ENCODE data around the gene KLF7. TPM values are rescaled to one million over a fixed set of nuclear protein-coding genes. Genes with fewer than 3 reads are reported as not detected.

KLF7 gene
- total and polyA plus RNA-seq, 5 donors from 2014 or later, result 5.9 to 64.3 (median 9.3) TPM

DNA sequence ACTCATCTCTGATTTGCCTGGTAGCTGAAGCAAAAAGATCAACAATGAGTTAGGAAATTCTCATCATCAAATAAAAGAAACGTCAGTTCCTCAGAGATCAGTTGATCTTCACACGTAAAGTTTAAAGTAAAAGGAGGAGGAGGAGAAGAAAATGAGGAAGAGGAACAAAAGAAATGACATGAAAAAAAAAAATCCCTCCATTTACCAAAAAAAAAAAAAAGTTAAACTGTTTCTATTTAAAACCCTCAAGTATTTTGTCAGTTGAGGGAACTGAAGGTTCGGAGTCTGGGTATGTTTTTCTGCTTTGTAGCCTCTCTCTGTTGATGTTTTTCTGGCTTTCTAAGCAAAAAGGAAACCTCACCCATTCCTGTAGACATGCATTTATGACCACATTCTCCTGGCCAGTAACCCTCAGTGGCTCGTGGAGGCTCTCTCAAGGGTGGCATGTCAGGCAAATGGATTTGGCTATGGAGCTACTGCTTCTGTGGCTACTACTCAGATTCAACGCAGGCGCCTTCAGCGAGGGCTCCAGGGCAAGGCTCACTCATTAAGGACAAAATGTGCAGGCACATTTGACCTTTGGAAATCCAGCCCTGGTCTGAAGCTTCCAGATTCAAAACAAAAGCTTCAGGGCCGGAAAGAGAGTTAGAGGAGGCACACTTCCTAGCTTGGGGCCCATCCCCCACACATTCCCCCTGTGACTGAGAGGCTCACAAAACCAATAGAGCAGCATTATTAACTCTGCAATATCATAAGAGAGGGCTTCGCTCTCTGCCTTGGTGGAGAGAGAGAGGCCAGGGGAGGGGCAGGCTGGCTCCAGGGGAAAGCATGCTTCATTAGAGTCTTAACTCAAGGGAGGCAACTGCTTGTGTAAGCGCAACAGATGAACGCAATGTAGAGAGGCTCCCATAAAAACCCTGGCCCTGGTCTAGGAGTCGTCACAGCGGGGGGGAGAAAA is 22.3 kb downstream of the KLF7 start:
- Histone ChIP-seq H3K27me3 (ENCODE audit: control insufficient read depth, insufficient read depth, low read length) (no peaks in the 10 kb centered on the region), H3K36me3 (ENCODE audit: control insufficient read depth, insufficient read depth, low read length) (no peaks in the 10 kb centered on the region), H3K9me3 (ENCODE audit: control insufficient read depth in 2 of 2, low read length in 2 of 2) (no peaks in the 10 kb centered on the region), H3K27ac (ENCODE audit: insufficient read depth, low read length, poor library complexity, severe bottlenecking) (peak overlapping the region; percentile 79), H3K4me3 (ENCODE audit: low read depth, low read length) (peak overlapping the region; percentile 52), H3K4me1 (ENCODE audit: control insufficient read depth, insufficient read depth, low read length, poor library complexity, severe bottlenecking) (peaks cover 39% of the 10 kb centered on the region)
- Mint-ChIP-seq H3K27me3 (no peaks in the 10 kb centered on the region), H3K4me3 (peak overlapping the region; percentile 10 to 83 (median 73)), H3K36me3 (peaks cover 15% of the 10 kb centered on the region), H3K9me3 (peaks cover 0 to 2% (median 0%) of the 10 kb centered on the region in 7 donors), H3K4me1 (peaks cover 23 to 81% (median 53%) of the 10 kb centered on the region in 4 donors), H3K27ac (peak overlapping the region; percentile 88 to 99 (median 93))
- peak; percentile 76 to 81 for ATAC-seq (ENCODE audit: low read depth in 2 of 2)
- peak; percentile 15 to 94 (median 75) for DNase-seq

DNA sequence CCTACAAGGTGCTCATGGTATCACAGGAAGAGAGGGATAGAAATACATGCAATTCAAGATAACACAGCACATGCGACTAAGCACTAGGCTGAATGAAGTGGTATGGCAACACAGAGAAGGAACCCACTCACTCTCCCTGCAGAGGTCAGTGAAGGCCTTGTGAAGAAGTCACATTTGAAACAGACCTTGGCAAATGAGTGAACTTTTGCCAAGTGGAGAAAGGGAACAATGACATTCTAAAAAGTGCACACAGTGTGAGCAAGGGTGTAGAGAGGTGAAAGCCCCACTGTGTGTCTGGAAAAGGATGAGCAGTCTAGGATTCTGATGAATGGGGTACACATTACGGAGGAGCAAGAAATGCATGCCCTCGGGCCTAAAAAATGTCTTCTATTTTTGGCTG is 23.3 kb downstream of the KLF7 start:
- peak; percentile 17 to 27 for ATAC-seq (ENCODE audit: low read depth in 2 of 2)
- H3K4me1 Mint-ChIP-seq, result peaks cover 23 to 88% (median 59%) of the 10 kb centered on the region in 4 donors
- H3K27ac Mint-ChIP-seq, result peak overlapping the region; percentile 88 to 99 (median 93)
- peak overlapping the region; percentile 52 for H3K4me3 ChIP-seq (ENCODE audit: low read depth, low read length)
- peak overlapping the region; percentile 69 to 83 (median 80) for H3K4me3 Mint-ChIP-seq
- no peaks in the 10 kb centered on the region for H3K27me3 Mint-ChIP-seq
- no peaks in the 10 kb centered on the region for H3K36me3 ChIP-seq (ENCODE audit: control insufficient read depth, insufficient read depth, low read length)
- H3K27ac ChIP-seq (ENCODE audit: insufficient read depth, low read length, poor library complexity, severe bottlenecking), result peak overlapping the region; percentile 79
- H3K36me3 Mint-ChIP-seq, result peaks cover 14% of the 10 kb centered on the region
- peaks cover 39% of the 10 kb centered on the region for H3K4me1 ChIP-seq (ENCODE audit: control insufficient read depth, insufficient read depth, low read length, poor library complexity, severe bottlenecking)
- no peaks in the 10 kb centered on the region for H3K9me3 ChIP-seq (ENCODE audit: control insufficient read depth in 2 of 2, low read length in 2 of 2)
- no peaks in the 10 kb centered on the region for H3K27me3 ChIP-seq (ENCODE audit: control insufficient read depth, insufficient read depth, low read length)
- peaks cover 0 to 2% (median 0%) of the 10 kb centered on the region in 7 donors for H3K9me3 Mint-ChIP-seq
- DNase-seq, result peak in 2 of 3 donors; percentile 31 to 61

- Mint-ChIP-seq H3K27ac (peak overlapping the region; percentile 88 to 99 (median 93)), H3K36me3 (peaks cover 15% of the 10 kb centered on the region), H3K27me3 (no peaks in the 10 kb centered on the region), H3K4me1 (peaks cover 23 to 88% (median 60%) of the 10 kb centered on the region in 4 donors), H3K9me3 (peaks cover 0 to 2% (median 0%) of the 10 kb centered on the region in 7 donors), H3K4me3 (peak overlapping the region; percentile 30 to 69 (median 60))
- Histone ChIP-seq H3K4me3 (ENCODE audit: low read depth, low read length) (peak overlapping the region; percentile 16), H3K36me3 (ENCODE audit: control insufficient read depth, insufficient read depth, low read length) (no peaks in the 10 kb centered on the region), H3K9me3 (ENCODE audit: control insufficient read depth in 2 of 2, low read length in 2 of 2) (no peaks in the 10 kb centered on the region), H3K27ac (ENCODE audit: insufficient read depth, low read length, poor library complexity, severe bottlenecking) (no peak overlapping the region), H3K4me1 (ENCODE audit: control insufficient read depth, insufficient read depth, low read length, poor library complexity, severe bottlenecking) (peaks cover 39% of the 10 kb centered on the region), H3K27me3 (ENCODE audit: control insufficient read depth, insufficient read depth, low read length) (no peaks in the 10 kb centered on the region)
- no peak for ATAC-seq (ENCODE audit: low read depth in 2 of 2)
- no peak for DNase-seq
Measured at GRCh38 chr2:207141386-207141785, 24.4 kb downstream of the KLF7 start.

GRCh38 chr2:207140265-207140664 is 25.5 kb downstream of the KLF7 start:
- Histone ChIP-seq H3K36me3 (ENCODE audit: control insufficient read depth, insufficient read depth, low read length) (no peaks in the 10 kb centered on the region), H3K9me3 (ENCODE audit: control insufficient read depth in 2 of 2, low read length in 2 of 2) (no peaks in the 10 kb centered on the region), H3K27me3 (ENCODE audit: control insufficient read depth, insufficient read depth, low read length) (no peaks in the 10 kb centered on the region), H3K4me1 (ENCODE audit: control insufficient read depth, insufficient read depth, low read length, poor library complexity, severe bottlenecking) (peaks cover 49% of the 10 kb centered on the region), H3K27ac (ENCODE audit: insufficient read depth, low read length, poor library complexity, severe bottlenecking) (no peak overlapping the region), H3K4me3 (ENCODE audit: low read depth, low read length) (no peak overlapping the region)
- no peaks in the 10 kb centered on the region for H3K27me3 Mint-ChIP-seq
- H3K36me3 Mint-ChIP-seq, result peaks cover 17% of the 10 kb centered on the region
- ATAC-seq (ENCODE audit: low read depth in 2 of 2) (no peak), DNase-seq (no peak)
- peak overlapping the region; percentile 55 to 99 (median 73) for H3K27ac Mint-ChIP-seq
- H3K4me1 Mint-ChIP-seq, result peaks cover 27 to 88% (median 59%) of the 10 kb centered on the region in 4 donors
- H3K9me3 Mint-ChIP-seq, result peaks cover 0 to 3% (median 0%) of the 10 kb centered on the region in 7 donors
- no peak overlapping the region for H3K4me3 Mint-ChIP-seq

DNA sequence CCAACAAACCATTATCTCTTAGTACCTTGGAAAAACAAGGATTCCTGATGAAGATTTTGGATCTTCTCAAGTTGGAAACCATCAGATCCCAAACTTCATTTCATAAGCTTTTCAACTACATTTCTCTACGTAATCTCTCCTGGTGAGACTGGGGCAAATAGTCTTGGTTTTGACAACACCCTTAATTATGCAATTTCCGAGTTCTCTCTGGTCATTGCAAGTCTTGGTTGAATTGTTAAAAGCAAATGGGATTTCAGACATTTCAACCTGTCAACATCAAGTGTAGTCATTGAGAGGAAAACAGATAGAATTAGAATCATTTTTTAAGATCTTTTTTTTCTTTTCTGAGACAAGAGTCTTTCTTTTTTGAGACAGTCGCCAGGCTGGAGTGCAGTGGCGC is 26.2 kb downstream of the KLF7 start:
- no peak for ATAC-seq (ENCODE audit: low read depth in 2 of 2)

GRCh38 chr2:207138627-207139297 is 27.0 kb downstream of the KLF7 start:
- DNase-seq (no peak), ATAC-seq (ENCODE audit: low read depth in 2 of 2) (no peak)
- peaks cover 30 to 88% (median 51%) of the 10 kb centered on the region in 4 donors for H3K4me1 Mint-ChIP-seq
- no peaks in the 10 kb centered on the region for H3K9me3 ChIP-seq (ENCODE audit: control insufficient read depth in 2 of 2, low read length in 2 of 2)
- no peaks in the 10 kb centered on the region for H3K27me3 ChIP-seq (ENCODE audit: control insufficient read depth, insufficient read depth, low read length)
- no peak overlapping the region for H3K27ac ChIP-seq (ENCODE audit: insufficient read depth, low read length, poor library complexity, severe bottlenecking)
- H3K36me3 ChIP-seq (ENCODE audit: control insufficient read depth, insufficient read depth, low read length), result no peaks in the 10 kb centered on the region
- peak overlapping the region in 2 of 3 donors; percentile 17 to 41 for H3K27ac Mint-ChIP-seq
- H3K27me3 Mint-ChIP-seq, result no peaks in the 10 kb centered on the region
- peaks cover 36% of the 10 kb centered on the region for H3K4me1 ChIP-seq (ENCODE audit: control insufficient read depth, insufficient read depth, low read length, poor library complexity, severe bottlenecking)
- no peak overlapping the region for H3K4me3 Mint-ChIP-seq
- H3K36me3 Mint-ChIP-seq, result peaks cover 29% of the 10 kb centered on the region
- peaks cover 0 to 2% (median 0%) of the 10 kb centered on the region in 7 donors for H3K9me3 Mint-ChIP-seq
- H3K4me3 ChIP-seq (ENCODE audit: low read depth, low read length), result no peak overlapping the region

More for the DNA sequence above, 26.2 kb downstream of the KLF7 start:
- no peaks in the 10 kb centered on the region for H3K9me3 ChIP-seq (ENCODE audit: control insufficient read depth in 2 of 2, low read length in 2 of 2)
- H3K27ac ChIP-seq (ENCODE audit: insufficient read depth, low read length, poor library complexity, severe bottlenecking), result no peak overlapping the region
- Mint-ChIP-seq H3K9me3 (peaks cover 0 to 3% (median 0%) of the 10 kb centered on the region in 7 donors), H3K4me1 (peaks cover 28 to 88% (median 56%) of the 10 kb centered on the region in 4 donors), H3K36me3 (peaks cover 21% of the 10 kb centered on the region), H3K27me3 (no peaks in the 10 kb centered on the region), H3K4me3 (no peak overlapping the region), H3K27ac (peak overlapping the region in 1 of 3 donors; percentile 41)
- no peak for DNase-seq
- no peaks in the 10 kb centered on the region for H3K27me3 ChIP-seq (ENCODE audit: control insufficient read depth, insufficient read depth, low read length)
- H3K4me3 ChIP-seq (ENCODE audit: low read depth, low read length), result no peak overlapping the region
- no peaks in the 10 kb centered on the region for H3K36me3 ChIP-seq (ENCODE audit: control insufficient read depth, insufficient read depth, low read length)
- peaks cover 43% of the 10 kb centered on the region for H3K4me1 ChIP-seq (ENCODE audit: control insufficient read depth, insufficient read depth, low read length, poor library complexity, severe bottlenecking)

- Histone ChIP-seq H3K27ac (ENCODE audit: insufficient read depth, low read length, poor library complexity, severe bottlenecking) (no peak overlapping the region), H3K36me3 (ENCODE audit: control insufficient read depth, insufficient read depth, low read length) (no peaks in the 10 kb centered on the region), H3K9me3 (ENCODE audit: control insufficient read depth in 2 of 2, low read length in 2 of 2) (no peaks in the 10 kb centered on the region), H3K4me3 (ENCODE audit: low read depth, low read length) (no peak overlapping the region), H3K27me3 (ENCODE audit: control insufficient read depth, insufficient read depth, low read length) (no peaks in the 10 kb centered on the region), H3K4me1 (ENCODE audit: control insufficient read depth, insufficient read depth, low read length, poor library complexity, severe bottlenecking) (peaks cover 27% of the 10 kb centered on the region)
- Mint-ChIP-seq H3K4me3 (peak overlapping the region in 1 of 4 donors; percentile 21), H3K27ac (no peak overlapping the region), H3K36me3 (peaks cover 36% of the 10 kb centered on the region), H3K4me1 (peaks cover 20 to 86% (median 45%) of the 10 kb centered on the region in 4 donors), H3K9me3 (peaks cover 0 to 2% (median 0%) of the 10 kb centered on the region in 7 donors), H3K27me3 (no peaks in the 10 kb centered on the region)
- DNase-seq, result no peak
- no peak for ATAC-seq (ENCODE audit: low read depth in 2 of 2)
Measured at GRCh38 chr2:207137596-207138337, 28.0 kb downstream of the KLF7 start.
